GM18511 (cell line): Measurements from ENCODE around the gene ZNF106.
A peak's percentile ranks its signal among the peaks of the same experiment; 100 is the strongest.

ENCODE experiments used
- ATAC-seq: cut with Tn5 transposase; IDR thresholded peaks from one replicate; pipeline ENCODE4 v1.9.1; 2021; ENCODE audit warnings: mild to moderate bottlenecking, moderate library complexity; ENCODE audit not compliant: unreplicated experiment

Gene ZNF106

GRCh38 chr15:42482701-42483100 lies 8.2 kb downstream of the ZNF106 start:
- no peak for ATAC-seq

DNA sequence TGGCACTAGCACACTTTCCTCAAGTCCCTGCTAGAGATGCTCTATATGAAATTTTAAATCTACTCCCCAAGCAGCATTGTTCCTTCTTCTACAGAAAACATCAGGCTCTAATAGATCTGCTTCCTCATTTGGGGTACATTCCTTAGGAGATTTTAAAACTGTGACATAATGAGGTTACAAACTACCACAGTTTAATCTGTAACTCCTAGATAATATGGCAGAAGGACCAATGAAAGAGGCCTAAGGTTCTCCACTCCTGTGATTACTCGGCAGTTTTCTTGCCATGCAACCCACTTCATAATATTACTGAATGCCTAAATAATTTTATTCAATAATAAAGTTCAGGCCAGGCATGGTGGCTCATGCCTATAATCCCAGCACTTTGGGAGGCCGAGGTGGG lies 16.1 kb downstream of the ZNF106 start:
- no peak for ATAC-seq

GRCh38 chr15:42471002-42471401 lies 19.9 kb downstream of the ZNF106 start:
- no peak for ATAC-seq

GRCh38 chr15:42465520-42466259 lies 25.3 kb downstream of the ZNF106 start:
- ATAC-seq = no peak

DNA sequence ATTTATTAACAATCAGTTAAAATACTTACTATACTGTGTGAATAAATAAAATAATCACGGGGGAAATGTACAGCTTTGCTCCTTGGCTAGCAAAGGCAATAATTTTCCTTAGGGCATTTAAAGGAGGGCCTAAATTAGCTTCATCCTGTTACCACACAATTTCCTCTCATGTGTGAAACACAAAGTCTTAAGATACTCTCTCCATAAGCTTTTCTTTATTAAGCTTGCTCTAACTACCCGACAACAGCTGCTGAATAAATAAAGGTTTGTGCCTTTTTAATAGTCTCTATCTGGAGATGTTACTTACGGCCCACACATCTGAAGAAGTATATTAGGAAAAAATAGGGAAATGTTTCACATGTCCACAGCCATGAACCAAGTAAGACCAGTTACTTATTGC lies 29.7 kb downstream of the ZNF106 start:
- ATAC-seq = no peak

GRCh38 chr15:42457445-42458442 lies 33.2 kb downstream of the ZNF106 start:
- ATAC-seq = peak; percentile 64

DNA sequence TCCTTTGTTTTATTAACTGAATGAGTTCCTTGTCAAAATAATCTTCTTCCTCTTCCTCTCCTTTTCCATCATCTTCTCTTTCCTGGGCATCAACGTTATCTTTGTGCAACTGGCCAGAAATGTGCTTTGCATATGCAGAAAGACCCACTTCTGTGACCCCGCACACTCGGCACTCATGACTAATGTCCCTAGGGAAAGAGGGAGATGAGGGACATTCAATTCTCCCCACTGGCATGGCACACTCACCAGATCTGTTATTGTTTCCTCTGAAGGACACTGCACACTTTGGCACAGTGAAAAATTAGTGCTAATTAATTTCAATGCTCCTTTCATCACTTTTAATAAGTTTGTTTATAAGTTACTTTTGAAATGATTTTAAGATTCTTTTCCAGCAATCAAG lies 34.0 kb downstream of the ZNF106 start:
- no peak for ATAC-seq

DNA sequence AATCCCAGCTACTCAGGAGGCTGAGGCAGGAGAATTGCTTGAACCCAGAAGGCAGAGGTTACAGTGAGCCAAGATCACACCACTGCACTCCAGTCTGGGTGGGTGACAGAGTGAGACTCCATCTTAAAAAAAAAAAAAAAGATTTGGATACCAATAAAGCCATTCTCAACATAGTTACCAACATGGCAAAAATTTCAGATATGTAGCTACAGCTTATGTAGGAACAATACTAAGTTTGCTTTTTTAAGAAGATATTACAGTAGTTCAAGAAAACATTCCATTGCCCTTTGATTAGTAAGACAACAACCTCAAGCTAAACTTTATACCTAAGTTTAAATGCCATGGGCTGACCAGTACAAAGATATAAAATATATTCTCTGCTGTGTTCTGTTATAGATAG lies 34.4 kb downstream of the ZNF106 start:
- ATAC-seq = no peak

DNA sequence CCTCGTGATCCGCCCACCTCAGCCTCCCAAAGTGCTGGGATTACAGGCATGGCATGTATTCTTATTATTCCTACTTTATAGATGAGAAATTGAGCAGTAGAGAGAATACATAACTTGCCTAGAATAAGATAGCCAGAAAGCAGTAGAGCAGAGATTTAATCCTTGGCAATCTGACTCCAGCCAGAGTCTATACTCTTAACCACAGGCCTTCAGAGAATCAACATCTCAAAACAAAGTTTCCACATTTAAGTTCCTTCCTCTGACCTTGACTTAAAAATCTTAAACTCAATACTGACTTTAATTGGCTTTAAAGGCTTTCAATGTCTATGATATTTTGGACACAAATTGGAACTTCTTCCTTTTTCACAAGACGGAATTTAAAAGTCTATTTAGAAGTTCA lies 37.1 kb downstream of the ZNF106 start:
- ATAC-seq = no peak

DNA sequence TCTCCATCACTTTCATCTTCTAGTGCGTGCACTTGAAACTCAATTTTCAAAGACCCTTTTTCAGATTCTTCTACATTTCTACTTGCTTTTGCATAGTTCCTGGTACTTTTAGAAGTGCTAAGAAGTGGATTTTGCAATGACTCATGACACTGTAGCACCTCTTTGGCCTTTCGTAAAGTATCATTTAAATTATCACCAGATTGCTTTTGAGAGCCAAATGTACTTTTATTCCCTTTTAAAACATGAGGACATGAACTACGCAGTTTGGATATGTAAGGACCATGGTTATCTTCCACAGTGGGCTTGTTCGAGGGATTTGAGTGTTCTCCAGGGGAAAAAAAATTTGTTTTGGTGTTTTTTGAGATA lies 40.5 kb downstream of the ZNF106 start:
- no peak for ATAC-seq

- no peak for ATAC-seq
Measured at GRCh38 chr15:42449770-42450424, 41.0 kb downstream of the ZNF106 start.

DNA sequence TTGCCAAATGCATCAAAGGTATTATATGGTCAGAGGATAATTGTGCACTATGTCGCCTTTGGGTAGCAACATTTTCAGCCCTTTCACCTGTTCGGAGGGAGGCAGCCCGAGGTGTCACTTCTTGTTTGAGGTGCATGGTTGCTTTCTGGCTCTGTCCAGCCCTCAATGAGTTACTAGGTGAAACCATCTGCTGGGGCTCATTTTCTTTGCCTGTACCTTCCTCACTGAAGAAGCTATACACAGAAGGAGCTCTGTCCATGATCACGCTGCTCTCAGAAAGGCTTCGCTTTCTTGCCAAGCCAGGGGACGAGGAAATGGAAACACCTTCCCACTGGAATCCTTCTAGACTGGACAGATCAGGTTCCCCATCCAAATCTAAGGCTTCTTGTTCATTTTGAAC lies 42.7 kb downstream of the ZNF106 start:
- ATAC-seq = no peak

- no peak for ATAC-seq
Measured at GRCh38 chr15:42447599-42447998, 43.3 kb downstream of the ZNF106 start.

DNA sequence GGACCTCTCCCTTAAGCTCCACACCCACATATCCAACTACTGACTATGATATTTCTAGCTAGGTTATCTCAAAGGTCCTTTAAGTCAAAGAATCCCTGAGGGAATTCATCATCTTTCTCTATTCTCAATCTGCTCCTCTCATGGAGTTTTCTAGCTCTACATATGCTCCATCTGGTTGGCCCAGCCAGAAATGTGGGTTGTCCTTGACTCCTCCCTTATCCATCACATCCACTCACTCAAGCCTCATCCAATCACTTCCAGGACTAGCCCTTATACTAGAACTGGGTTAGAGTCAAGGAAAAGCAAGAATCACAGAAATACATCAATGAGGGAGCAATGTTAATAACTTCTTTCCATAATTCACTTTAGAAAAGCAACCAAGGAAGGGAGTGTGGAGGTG lies 45.4 kb downstream of the ZNF106 start:
- ATAC-seq = no peak

DNA sequence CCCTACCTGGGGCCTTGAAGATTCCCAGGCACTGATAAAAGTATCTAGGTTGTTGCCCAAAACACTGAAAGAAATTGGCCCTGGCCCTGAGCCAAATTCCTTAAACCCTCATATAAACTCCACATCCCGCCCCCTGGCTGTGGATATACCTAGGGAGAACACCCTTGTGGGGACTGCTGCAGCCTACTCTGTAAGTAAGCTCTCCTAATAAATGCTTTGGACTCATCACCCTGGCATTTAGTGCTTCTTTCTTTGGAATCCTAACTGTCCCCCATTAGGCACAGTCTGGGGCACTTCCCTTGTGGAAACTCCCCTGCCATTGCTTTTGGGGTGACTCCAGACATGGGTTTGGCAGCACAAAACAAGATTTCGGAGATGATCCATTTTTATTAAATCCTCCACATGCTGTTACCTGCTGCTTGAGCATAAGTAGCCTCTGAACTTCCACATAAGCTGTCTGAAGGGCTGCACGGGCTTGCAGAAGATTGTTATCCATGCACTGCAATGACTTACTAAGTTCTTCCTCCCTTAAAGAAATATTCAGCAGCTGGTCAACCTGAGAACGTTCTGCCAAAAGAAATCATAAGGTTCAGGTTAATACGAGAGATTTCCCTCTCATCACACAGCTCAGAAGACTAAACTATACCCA lies 46.4 kb downstream of the ZNF106 start:
- ATAC-seq = no peak

- ATAC-seq = no peak
Measured at GRCh38 chr15:42427429-42428223, 63.3 kb downstream of the ZNF106 start.

DNA sequence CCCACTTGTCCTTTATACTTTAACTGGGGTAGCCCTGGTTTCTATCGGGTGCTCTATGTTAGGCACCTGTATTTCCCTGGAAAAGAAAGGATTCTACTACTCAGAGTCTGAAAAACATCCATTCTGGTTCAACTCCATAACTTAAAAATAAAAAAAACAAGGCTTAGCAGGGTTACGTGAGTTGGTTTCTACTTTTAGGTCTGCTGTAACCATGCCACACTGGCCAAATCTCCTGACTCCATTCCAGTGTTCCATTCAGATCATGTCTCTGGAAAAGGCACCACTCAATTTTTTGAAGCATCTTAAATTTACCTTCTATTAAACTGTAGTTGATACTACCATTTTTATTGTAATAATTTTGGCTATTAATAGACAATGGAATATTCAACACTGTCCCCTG lies 69.6 kb downstream of the ZNF106 start:
- ATAC-seq = no peak

- ATAC-seq = no peak
Measured at GRCh38 chr15:42419369-42419768, 71.6 kb downstream of the ZNF106 start.

GRCh38 chr15:42413920-42414319 lies 77.0 kb downstream of the ZNF106 start:
- ATAC-seq = no peak

DNA sequence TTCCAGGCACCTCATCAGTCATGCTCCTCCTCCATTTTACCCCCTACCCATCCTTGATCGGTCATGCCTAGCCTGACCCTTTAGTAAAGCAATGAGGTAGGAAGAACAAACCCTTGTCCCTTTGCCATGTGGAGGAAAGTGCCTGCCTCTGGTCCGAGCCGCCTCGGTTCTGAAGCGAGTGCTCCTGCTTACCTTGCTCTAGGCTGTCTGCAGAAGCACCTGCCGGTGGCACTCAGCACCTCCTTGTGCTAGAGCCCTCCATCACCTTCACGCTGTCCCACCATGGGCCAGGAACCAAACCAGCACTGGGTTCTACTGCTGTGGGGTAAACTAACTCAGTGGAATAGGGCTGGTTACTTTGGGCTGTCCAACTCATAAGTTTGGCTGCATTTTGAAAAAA lies 79.1 kb downstream of the ZNF106 start:
- no peak for ATAC-seq
